ENCODE measurements around the gene KRT79. TPM values are rescaled to one million over a fixed set of nuclear protein-coding genes. Genes with fewer than 3 reads are reported as not detected.

The KRT79 gene
- total and polyA plus RNA-seq, 2 of the 8 experiments (the other 6 are each of a cell fraction or from before 2014, with no cell fraction given) = not detected

- Histone ChIP-seq H3K4me2 (ENCODE audit: insufficient read depth in 1 of 2, low read depth in 2 of 2, low read length in 2 of 2) (no peak overlapping the region), H3K4ac (replicated peaks; ENCODE audit: insufficient read length, low read depth, low read length) (no peak overlapping the region), H4K8ac (ENCODE audit: extremely low read depth, insufficient read depth, low read length) (no peak overlapping the region), H2BK120ac (replicated peaks; ENCODE audit: low read depth, low read length) (no peak overlapping the region), H4K5ac (ENCODE audit: insufficient read length, low read depth, low read length) (no peak overlapping the region), H4K91ac (replicated peaks; ENCODE audit: insufficient read length, low read length) (no peak overlapping the region), H3K79me2 (ENCODE audit: control insufficient read depth in 1 of 2, insufficient read depth in 2 of 2, low read length in 2 of 2) (no peaks in the 10 kb centered on the region), H3K79me1 (ENCODE audit: low read depth, low read length) (no peaks in the 10 kb centered on the region), H3K9me3 (ENCODE audit: insufficient read depth in 2 of 2, low read depth in 1 of 2, low read length in 1 of 2) (no peaks in the 10 kb centered on the region), H3K27me3 (replicated peaks in 1 of 4; ENCODE audit: control insufficient read depth in 3 of 4, extremely low read depth in 1 of 4, insufficient read depth in 3 of 4, low read length in 3 of 4) (no peaks in the 10 kb centered on the region), H3K4me1 (replicated peaks in 1 of 4; ENCODE audit: control insufficient read depth in 3 of 4, insufficient read depth in 4 of 4, low read length in 3 of 4) (no peaks in the 10 kb centered on the region), H4K20me1 (replicated peaks in 1 of 2; ENCODE audit: control insufficient read depth in 1 of 2, insufficient read depth in 2 of 2, low read length in 2 of 2) (no peaks in the 10 kb centered on the region), H2BK15ac (ENCODE audit: low read length) (no peak overlapping the region), H3K27ac (ENCODE audit: low read depth, low read length) (no peak overlapping the region), H3K18ac (ENCODE audit: extremely low read depth, low read length) (no peak overlapping the region), H3K4me3 (ENCODE audit: extremely low read depth in 1 of 4, insufficient read depth in 2 of 4, low read depth in 3 of 4, low read length in 4 of 4) (no peak overlapping the region), H3K23ac (ENCODE audit: insufficient read length) (no peak overlapping the region), H3K14ac (ENCODE audit: insufficient read length) (no peak overlapping the region), H2BK12ac (ENCODE audit: low read depth, low read length) (no peak overlapping the region), H3K36me3 (ENCODE audit: control insufficient read depth in 2 of 4, insufficient read depth in 4 of 4, low read length in 3 of 4) (no peaks in the 10 kb centered on the region), H2AK5ac (ENCODE audit: low read depth, low read length) (no peak overlapping the region), H2AFZ (ENCODE audit: low read length) (no peak overlapping the region), H2BK5ac (ENCODE audit: low read depth, low read length) (no peak overlapping the region), H3K9ac (replicated peaks in 1 of 4; ENCODE audit: extremely low read depth in 1 of 4, low read depth in 3 of 4, low read length in 3 of 4) (no peak overlapping the region), H2BK20ac (ENCODE audit: low read length) (no peak overlapping the region), H3K56ac (replicated peaks; ENCODE audit: insufficient read length, low read depth, low read length) (no peak overlapping the region), H3K23me2 (ENCODE audit: low read depth, low read length) (no peaks in the 10 kb centered on the region)
- DNase-seq (ENCODE audit: low read depth in 1 of 2, low spot score in 2 of 2) (no peak), FAIRE-seq (no peak)
- 85% methylated on average over 4 of the region's 4 CpGs; no CpG with 5 or more reads in 1 of the 2 experiments for WGBS, 2 experiments (ENCODE audit: extremely low coverage in 1 of 2, insufficient coverage in 1 of 2, insufficient read length in 1 of 2, insufficient replicate concordance in 2 of 2, low coverage in 1 of 2, low lambda C conversion rate in 2 of 2, missing lambda C conversion rate in 1 of 2)
- ChIA-PET CTCF (ENCODE audit: partially characterized antibody) (interaction anchor here (0.9 to 1.2 kb wide), 2 partner anchors 101 to 423 kb away, joined by 3 read pairs; no protein-coding TSS in a partner anchor), POLR2A (ENCODE audit: partially characterized antibody) (interaction anchor here (0.6 kb wide), 1 partner anchor 165 kb away, joined by 3 read pairs; no protein-coding TSS in a partner anchor)
- TF ChIP-seq KDM4A (IDR thresholded peaks at IDR 0.05; ENCODE audit: low read depth, low read length, severe bottlenecking) = no peak
- TF ChIP-seq TAF7 (optimal IDR thresholded peaks at IDR 0.05; ENCODE audit: borderline replicate concordance, low read depth, low read length) = no peak
- no peak for TF ChIP-seq SIRT6 (IDR thresholded peaks at IDR 0.05; ENCODE audit: low read length)
- TF ChIP-seq HDAC6 (IDR thresholded peaks at IDR 0.05; ENCODE audit: low read depth, low read length) = no peak
- no peak for TF ChIP-seq RNF2 (IDR thresholded peaks at IDR 0.05; ENCODE audit: borderline replicate concordance, low read depth, low read length, missing control alignments, poor library complexity, severe bottlenecking)
- no peak for TF ChIP-seq JUND (IDR thresholded peaks at IDR 0.05; ENCODE audit: low read length)
- TF ChIP-seq EZH2 (IDR thresholded peaks at IDR 0.05; ENCODE audit: low read depth, low read length, severe bottlenecking) = no peak
- no peak for TF ChIP-seq SRF (IDR thresholded peaks at IDR 0.05; ENCODE audit: low read depth, low read length)
Observed at GRCh38 chr12:52814710-52815155, 19.4 kb downstream of the KRT79 start.

Data from H1 (cell line).